HG03378 (cell line): Measurements from ENCODE around the gene MVB12B.

ENCODE experiments used
- ATAC-seq: cut with Tn5 transposase; IDR thresholded peaks from one replicate; pipeline ENCODE4 v1.9.1; 2021; ENCODE audit warnings: mild to moderate bottlenecking, moderate library complexity; ENCODE audit not compliant: unreplicated experiment

The MVB12B gene

GRCh38 chr9:126380447-126380846 lies 53.8 kb downstream of the MVB12B start:
- no peak for ATAC-seq

- ATAC-seq = no peak
These were observed 54.6 kb downstream of the MVB12B start for GRCh38 chr9:126381195-126381594.

DNA sequence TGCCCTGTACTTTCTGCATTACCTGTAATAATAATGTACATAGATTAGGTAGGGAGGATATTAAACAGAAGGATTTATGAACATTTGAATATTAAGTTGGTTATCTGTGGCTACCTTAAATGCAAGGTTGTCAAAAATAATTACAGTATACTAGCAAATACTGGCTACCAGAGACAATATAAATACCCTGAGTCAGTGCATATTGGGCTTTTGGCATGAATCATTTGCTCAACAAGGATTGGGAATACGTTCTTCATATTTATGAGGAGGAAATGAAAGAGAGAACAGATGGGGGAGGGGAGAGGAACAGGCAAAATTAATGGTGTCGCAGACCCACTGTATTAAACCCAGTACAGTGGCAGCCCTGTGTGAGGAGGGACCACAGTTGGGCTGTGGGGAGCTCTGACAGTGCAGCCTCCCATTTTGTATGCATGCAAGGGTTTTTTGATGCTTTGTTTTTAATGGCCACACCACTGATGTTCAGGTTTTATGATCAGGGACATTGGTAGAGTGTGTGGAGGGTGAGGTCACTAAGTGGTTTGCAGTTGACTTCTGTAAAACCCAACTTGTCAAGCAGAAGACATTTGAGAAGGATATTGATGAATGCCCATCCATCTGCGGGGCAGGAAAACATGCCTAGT lies 56.9 kb downstream of the MVB12B start:
- no peak for ATAC-seq

DNA sequence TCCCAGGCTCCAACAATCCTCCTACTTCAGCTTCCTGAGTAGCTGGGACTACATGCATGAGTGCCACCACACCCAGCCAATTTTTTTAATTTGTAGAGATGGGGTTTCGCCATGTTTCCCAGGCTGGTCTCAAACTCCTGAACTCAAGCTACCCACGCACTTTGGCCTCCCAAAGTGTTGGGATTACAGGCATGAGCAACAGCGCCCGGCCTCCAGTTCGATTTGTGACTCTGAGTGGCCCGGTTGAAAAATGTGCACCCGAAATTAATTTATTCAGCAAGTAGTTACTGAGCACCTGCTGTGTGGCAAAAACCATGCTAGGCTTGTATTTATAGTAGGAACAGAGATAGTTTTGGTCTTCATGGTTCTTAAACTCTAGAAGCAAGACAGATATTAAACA lies 58.3 kb downstream of the MVB12B start:
- ATAC-seq = no peak

GRCh38 chr9:126386088-126386487 lies 59.5 kb downstream of the MVB12B start:
- no peak for ATAC-seq

- ATAC-seq = no peak
These were observed 60.1 kb downstream of the MVB12B start for GRCh38 chr9:126386776-126387175.

- ATAC-seq = no peak
These were observed 62.5 kb downstream of the MVB12B start for GRCh38 chr9:126388964-126389708.

GRCh38 chr9:126389992-126390391 lies 63.4 kb downstream of the MVB12B start:
- no peak for ATAC-seq

DNA sequence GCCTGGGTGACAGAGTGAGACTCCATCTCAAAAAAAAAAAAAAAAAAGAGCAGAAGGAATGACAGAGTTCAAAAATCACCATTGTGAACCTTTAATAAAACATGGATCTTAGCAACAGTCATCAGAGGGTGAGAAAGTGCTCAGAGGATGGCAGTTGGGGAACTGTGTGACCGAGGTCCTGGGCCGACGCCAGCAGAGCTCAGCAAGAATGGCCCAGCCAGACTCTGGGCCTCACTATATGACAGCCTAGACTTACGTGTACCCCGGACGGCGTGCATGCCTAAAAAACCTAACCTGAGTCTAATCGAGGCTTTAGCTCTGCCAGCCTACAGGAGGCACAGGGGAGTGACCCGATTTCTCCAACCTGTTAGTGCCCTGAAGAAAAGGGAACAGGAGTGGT lies 64.3 kb downstream of the MVB12B start:
- ATAC-seq = no peak

DNA sequence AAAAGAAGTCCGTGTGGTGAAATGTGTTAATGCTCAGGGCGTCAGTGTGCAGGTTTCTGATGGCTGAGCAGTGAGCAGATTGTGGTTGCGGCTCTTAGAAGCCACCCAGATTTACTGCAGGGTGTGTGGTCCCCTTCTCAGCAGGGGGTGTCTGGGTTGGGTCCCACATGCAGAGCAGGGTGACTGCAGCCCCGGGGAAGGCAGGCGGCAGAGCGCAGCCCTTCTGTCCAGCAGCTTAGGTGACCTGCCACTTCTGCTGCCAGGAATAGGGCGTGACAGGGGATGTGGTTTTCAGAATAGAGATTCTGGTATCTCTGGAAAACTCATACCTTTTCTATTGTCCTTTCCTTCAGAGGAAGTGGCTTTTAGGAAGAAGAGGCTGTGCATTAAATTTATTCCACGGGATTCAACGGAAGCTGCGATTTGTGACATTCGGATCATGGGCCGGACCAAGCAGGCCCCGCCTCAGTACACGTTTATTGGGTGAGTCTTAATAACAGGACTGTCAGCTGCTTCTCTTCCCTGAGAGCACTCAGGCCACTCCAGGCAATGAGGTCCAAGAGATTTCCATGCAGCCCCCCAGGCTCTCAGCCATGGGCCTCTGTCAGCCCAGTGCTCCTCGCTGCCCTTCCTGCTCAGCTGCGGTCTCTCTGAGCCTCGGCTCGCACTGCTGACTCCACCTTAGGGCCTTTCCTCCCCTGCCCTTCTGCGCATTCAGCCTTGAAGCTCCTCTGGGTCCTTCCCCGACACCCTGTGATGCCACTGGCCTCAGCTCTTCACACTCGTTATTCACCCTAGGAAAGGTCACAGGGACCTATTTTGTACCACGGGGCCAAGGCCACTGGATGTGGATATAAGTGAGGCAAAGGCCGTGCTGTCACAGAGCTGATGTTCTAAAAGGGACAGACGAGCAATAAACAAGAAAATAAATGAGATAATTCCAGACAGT lies 65.4 kb downstream of the MVB12B start:
- ATAC-seq = no peak

- no peak for ATAC-seq
These were observed 66.2 kb downstream of the MVB12B start for GRCh38 chr9:126392662-126393371.

GRCh38 chr9:126393876-126394275 lies 67.2 kb downstream of the MVB12B start:
- ATAC-seq = no peak

- no peak for ATAC-seq
These were observed 68.2 kb downstream of the MVB12B start for GRCh38 chr9:126394802-126395201.

DNA sequence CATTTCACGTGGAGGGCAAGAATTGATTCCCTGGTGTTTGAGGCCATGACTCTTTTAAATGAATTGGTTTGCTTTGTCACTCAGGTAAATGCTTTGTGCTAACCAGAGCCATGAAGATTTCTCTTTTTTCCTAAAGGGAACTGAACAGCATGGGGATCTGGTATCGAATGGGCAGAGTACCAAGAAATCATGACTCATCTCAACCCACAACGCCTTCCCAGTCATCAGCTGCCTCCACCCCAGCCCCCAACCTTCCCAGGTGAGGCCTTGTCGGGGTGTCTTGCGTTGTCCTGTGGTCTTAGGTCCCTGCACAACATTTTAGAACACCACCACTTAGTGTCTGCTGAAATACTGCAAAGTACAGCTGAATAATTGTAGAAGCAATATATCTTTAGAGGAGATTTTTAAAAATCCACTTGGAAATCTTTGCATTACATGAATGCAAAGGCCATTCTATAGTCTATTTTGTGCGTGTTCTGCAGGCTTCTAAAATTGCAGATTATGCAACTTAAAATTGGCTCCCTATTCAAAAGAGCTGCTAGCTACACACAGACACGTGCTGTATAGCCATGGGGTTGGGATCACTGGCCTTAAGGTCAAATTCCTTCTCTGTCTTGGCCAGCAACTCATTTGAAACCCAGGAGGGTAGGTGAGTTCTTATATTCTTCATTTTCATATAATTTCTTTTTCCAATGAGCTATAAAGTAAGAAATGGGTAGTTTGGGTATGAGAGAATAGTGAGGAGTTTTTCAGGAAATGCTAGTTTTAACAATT lies 69.0 kb downstream of the MVB12B start:
- ATAC-seq = no peak

DNA sequence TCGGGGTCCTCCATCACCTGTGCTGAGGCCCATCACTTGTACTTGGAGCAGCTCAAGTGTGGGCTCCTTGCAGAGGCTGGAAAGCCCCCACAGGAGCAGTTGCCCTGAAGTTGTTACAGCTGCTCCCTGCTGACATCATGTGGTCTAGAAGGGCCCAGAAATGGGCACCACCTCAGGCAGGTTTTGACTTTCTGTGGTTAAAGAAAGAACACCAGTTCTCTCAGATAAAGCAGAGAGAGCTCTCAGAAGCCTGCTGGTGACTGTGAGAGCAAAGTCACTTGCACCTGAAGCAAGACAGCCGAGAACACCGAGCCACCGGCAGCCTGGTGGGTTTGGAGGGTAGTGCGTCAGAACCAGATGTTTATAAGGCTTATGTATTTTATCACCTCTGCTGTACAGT lies 70.4 kb downstream of the MVB12B start:
- peak; percentile 88 for ATAC-seq

GRCh38 chr9:126398403-126399058 lies 71.9 kb downstream of the MVB12B start:
- no peak for ATAC-seq

DNA sequence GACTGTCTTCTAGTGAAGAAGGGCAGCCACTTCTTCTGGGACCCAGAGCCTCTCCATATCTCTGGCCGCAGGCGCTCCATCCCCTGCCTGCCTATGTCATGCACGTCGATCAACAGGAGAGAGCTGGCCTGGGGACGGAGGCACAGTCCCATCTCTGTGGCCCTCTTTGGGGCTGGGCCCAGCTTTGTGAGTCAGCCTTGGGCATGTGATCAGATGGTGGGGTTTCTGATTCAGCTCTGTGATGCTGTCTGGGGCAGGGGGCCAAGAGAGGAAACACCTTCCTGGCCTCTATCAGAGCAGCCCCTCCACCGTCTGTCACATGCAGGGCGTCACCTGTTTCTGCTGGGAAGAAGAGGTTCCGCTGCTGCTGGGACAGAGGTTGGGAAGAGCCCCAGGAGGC lies 72.6 kb downstream of the MVB12B start:
- no peak for ATAC-seq

DNA sequence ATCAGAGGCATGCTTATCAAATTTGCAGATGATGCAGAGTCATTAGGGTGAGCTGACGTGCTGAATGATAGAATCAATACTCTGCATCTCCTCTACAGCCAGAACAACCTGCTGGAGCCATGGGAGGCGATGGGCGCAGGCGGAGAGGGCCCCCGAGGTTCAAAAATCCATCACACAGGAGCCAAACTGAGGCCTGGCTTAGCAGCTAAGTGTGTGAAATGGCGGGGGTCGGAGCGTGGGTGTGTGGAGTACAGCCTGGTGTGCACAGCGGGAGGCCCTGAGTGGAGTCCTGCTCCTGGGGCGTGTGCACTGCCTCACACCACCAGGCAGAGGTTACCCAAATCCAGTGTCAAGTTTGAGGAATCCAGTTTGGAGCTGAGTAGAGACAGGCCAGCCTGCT lies 73.2 kb downstream of the MVB12B start:
- no peak for ATAC-seq

DNA sequence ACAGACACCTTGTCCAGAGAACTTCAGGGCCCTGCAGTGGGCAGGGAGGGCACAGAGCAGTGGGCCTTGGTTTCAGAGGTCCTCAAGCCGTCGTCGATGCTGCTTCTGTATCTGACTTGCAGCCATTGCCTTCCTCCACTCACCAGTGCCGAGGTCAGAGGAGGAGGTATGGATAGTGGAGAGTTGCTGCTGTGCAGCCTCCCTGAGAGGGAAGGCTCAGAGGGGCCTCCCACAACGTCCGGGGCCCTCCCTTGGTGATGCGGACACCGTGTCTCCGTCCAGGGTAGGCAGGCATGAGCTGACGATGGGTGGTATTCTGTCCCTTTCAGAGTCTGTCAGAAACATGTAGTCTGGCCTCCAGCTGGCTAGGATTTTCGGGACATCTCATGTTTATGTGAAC lies 73.9 kb downstream of the MVB12B start:
- no peak for ATAC-seq

GRCh38 chr9:126401107-126401506 lies 74.5 kb downstream of the MVB12B start:
- no peak for ATAC-seq
